Lower leg skin (tissue), 3 donors: ENCODE measurements around the gene ZFP57.

Experiments used
- POLR2A ChIP-seq, 2 donors: fragments of 450-650 bp; IDR thresholded peaks; one replicate each; pipeline ENCODE4 v1.6.1; 2016 to 2017; ENCODE audit warnings: antibody characterized with exemption in 2 of 2, mild to moderate bottlenecking in 1 of 2, moderate library complexity in 1 of 2
- TF ChIP-seq, protein P1 (sequence below), 3 donors: fragments of 450-650 bp; IDR thresholded peaks; one replicate each; pipeline ENCODE4 v1.5.1; 2016; ENCODE audit warnings: antibody characterized with exemption in 3 of 3, mild to moderate bottlenecking in 3 of 3, moderate library complexity in 2 of 3

DNA sequence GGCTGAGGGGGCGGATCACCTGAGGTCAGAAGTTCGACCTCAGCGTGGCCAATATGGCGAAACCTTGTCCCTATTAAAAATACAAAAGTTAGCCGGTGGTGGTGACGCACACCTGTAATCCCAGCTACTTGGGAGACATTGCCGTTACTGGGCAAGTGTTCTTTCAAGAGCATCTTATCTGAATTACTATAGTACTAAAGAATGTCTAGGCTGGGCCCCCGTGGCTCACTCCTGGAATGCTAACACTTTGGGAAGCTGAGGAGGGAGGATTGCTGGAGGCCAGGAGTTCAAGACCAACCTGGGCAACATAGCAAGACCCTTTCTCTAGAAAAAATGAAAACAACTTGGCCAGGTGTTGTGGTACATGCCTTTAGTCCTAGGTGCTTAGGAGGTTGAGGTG, 859 bp upstream of the ZFP57 start:
- TF ChIP-seq POLR2A (IDR thresholded peaks at IDR 0.05) = no peak
- TF ChIP-seq, protein P1, sequence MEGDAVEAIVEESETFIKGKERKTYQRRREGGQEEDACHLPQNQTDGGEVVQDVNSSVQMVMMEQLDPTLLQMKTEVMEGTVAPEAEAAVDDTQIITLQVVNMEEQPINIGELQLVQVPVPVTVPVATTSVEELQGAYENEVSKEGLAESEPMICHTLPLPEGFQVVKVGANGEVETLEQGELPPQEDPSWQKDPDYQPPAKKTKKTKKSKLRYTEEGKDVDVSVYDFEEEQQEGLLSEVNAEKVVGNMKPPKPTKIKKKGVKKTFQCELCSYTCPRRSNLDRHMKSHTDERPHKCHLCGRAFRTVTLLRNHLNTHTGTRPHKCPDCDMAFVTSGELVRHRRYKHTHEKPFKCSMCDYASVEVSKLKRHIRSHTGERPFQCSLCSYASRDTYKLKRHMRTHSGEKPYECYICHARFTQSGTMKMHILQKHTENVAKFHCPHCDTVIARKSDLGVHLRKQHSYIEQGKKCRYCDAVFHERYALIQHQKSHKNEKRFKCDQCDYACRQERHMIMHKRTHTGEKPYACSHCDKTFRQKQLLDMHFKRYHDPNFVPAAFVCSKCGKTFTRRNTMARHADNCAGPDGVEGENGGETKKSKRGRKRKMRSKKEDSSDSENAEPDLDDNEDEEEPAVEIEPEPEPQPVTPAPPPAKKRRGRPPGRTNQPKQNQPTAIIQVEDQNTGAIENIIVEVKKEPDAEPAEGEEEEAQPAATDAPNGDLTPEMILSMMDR (IDR thresholded peaks at IDR 0.05) = no peak
